ENCODE data around the gene LIPC.

Gene LIPC

GRCh38 chr15:58568157-58568571 lies 136.4 kb downstream of the LIPC start:
- peaks cover 0 to 4% of the 10 kb centered on the region in 2 donors for H3K9me3 ChIP-seq (ENCODE audit: control insufficient read depth in 1 of 2, low read length in 2 of 2)
- no peaks in the 10 kb centered on the region for H3K27me3 ChIP-seq (ENCODE audit: low read depth, low read length)
- H3K4me3 ChIP-seq (ENCODE audit: low read depth in 1 of 2, low read length in 2 of 2): no peak overlapping the region
- H3K4me1 ChIP-seq (ENCODE audit: control insufficient read depth in 1 of 2, insufficient read depth in 2 of 2, low read length in 2 of 2): no peaks in the 10 kb centered on the region
- H3K27ac ChIP-seq (ENCODE audit: low read length): no peak overlapping the region
- no peaks in the 10 kb centered on the region for H3K36me3 ChIP-seq (ENCODE audit: control insufficient read depth in 1 of 2, insufficient read depth in 2 of 2, low read length in 2 of 2)

GRCh38 chr15:58569455-58569854 lies 137.7 kb downstream of the LIPC start:
- Histone ChIP-seq H3K27ac (ENCODE audit: low read length) (no peak overlapping the region), H3K27me3 (ENCODE audit: low read depth, low read length) (no peaks in the 10 kb centered on the region), H3K4me3 (ENCODE audit: low read depth in 1 of 2, low read length in 2 of 2) (no peak overlapping the region), H3K4me1 (ENCODE audit: control insufficient read depth in 1 of 2, insufficient read depth in 2 of 2, low read length in 2 of 2) (no peaks in the 10 kb centered on the region), H3K36me3 (ENCODE audit: control insufficient read depth in 1 of 2, insufficient read depth in 2 of 2, low read length in 2 of 2) (no peaks in the 10 kb centered on the region), H3K9me3 (ENCODE audit: control insufficient read depth in 1 of 2, low read length in 2 of 2) (peaks cover 0 to 4% of the 10 kb centered on the region in 2 donors)

GRCh38 chr15:58571491-58571890 lies 139.7 kb downstream of the LIPC start:
- no peaks in the 10 kb centered on the region for H3K4me1 ChIP-seq (ENCODE audit: control insufficient read depth in 1 of 2, insufficient read depth in 2 of 2, low read length in 2 of 2)
- no peak overlapping the region for H3K27ac ChIP-seq (ENCODE audit: low read length)
- peaks cover 0 to 4% of the 10 kb centered on the region in 2 donors for H3K9me3 ChIP-seq (ENCODE audit: control insufficient read depth in 1 of 2, low read length in 2 of 2)
- no peaks in the 10 kb centered on the region for H3K36me3 ChIP-seq (ENCODE audit: control insufficient read depth in 1 of 2, insufficient read depth in 2 of 2, low read length in 2 of 2)
- no peak overlapping the region for H3K4me3 ChIP-seq (ENCODE audit: low read depth in 1 of 2, low read length in 2 of 2)
- H3K27me3 ChIP-seq (ENCODE audit: low read depth, low read length): no peaks in the 10 kb centered on the region

- Histone ChIP-seq H3K27ac (ENCODE audit: low read length) (no peak overlapping the region), H3K36me3 (ENCODE audit: control insufficient read depth in 1 of 2, insufficient read depth in 2 of 2, low read length in 2 of 2) (no peaks in the 10 kb centered on the region), H3K4me1 (ENCODE audit: control insufficient read depth in 1 of 2, insufficient read depth in 2 of 2, low read length in 2 of 2) (no peaks in the 10 kb centered on the region)
Measured at GRCh38 chr15:58572521-58572920, 140.7 kb downstream of the LIPC start.

GRCh38 chr15:58573270-58573669 lies 141.5 kb downstream of the LIPC start:
- no peaks in the 10 kb centered on the region for H3K4me1 ChIP-seq (ENCODE audit: control insufficient read depth in 1 of 2, insufficient read depth in 2 of 2, low read length in 2 of 2)
- H3K9me3 ChIP-seq (ENCODE audit: control insufficient read depth in 1 of 2, low read length in 2 of 2): peaks cover 0 to 4% of the 10 kb centered on the region in 2 donors
- no peak overlapping the region for H3K4me3 ChIP-seq (ENCODE audit: low read depth in 1 of 2, low read length in 2 of 2)
- H3K27ac ChIP-seq (ENCODE audit: low read length): no peak overlapping the region
- H3K36me3 ChIP-seq (ENCODE audit: control insufficient read depth in 1 of 2, insufficient read depth in 2 of 2, low read length in 2 of 2): no peaks in the 10 kb centered on the region
- H3K27me3 ChIP-seq (ENCODE audit: low read depth, low read length): no peaks in the 10 kb centered on the region

More at GRCh38 chr15:58572521-58572920, 140.7 kb downstream of the LIPC start:
- Histone ChIP-seq H3K4me3 (ENCODE audit: low read depth in 1 of 2, low read length in 2 of 2) (no peak overlapping the region), H3K27me3 (ENCODE audit: low read depth, low read length) (no peaks in the 10 kb centered on the region), H3K9me3 (ENCODE audit: control insufficient read depth in 1 of 2, low read length in 2 of 2) (peaks cover 0 to 4% of the 10 kb centered on the region in 2 donors)

DNA sequence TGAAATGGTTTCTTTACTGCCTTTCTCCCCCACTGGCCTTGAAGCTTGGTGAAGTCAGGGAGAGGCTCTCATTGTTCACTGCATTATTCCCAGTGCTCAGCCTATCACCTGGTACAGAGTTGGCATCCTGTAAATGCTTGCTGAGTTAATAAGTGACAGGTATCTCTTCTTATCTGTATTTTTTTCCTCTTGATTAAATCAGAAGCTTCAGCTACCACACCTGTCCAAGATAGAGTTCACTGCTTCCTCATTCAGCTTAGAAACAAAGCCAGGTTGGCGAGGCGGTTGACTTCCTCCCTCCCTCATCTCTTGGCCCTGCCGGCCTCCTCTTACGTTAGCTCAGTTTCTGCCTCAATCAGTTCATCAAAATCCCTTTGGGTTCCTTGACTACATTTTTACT lies 142.8 kb downstream of the LIPC start:
- Histone ChIP-seq H3K27me3 (ENCODE audit: low read depth, low read length) (no peaks in the 10 kb centered on the region), H3K36me3 (ENCODE audit: control insufficient read depth in 1 of 2, insufficient read depth in 2 of 2, low read length in 2 of 2) (no peaks in the 10 kb centered on the region), H3K9me3 (ENCODE audit: control insufficient read depth in 1 of 2, low read length in 2 of 2) (peaks cover 0 to 3% of the 10 kb centered on the region in 2 donors), H3K4me3 (ENCODE audit: low read depth in 1 of 2, low read length in 2 of 2) (no peak overlapping the region), H3K27ac (ENCODE audit: low read length) (no peak overlapping the region), H3K4me1 (ENCODE audit: control insufficient read depth in 1 of 2, insufficient read depth in 2 of 2, low read length in 2 of 2) (no peaks in the 10 kb centered on the region)

- no peaks in the 10 kb centered on the region for H3K27me3 ChIP-seq (ENCODE audit: low read depth, low read length)
- no peak overlapping the region for H3K27ac ChIP-seq (ENCODE audit: low read length)
- no peaks in the 10 kb centered on the region for H3K36me3 ChIP-seq (ENCODE audit: control insufficient read depth in 1 of 2, insufficient read depth in 2 of 2, low read length in 2 of 2)
- no peaks in the 10 kb centered on the region for H3K4me1 ChIP-seq (ENCODE audit: control insufficient read depth in 1 of 2, insufficient read depth in 2 of 2, low read length in 2 of 2)
- no peaks in the 10 kb centered on the region for H3K9me3 ChIP-seq (ENCODE audit: control insufficient read depth in 1 of 2, low read length in 2 of 2)
- no peak overlapping the region for H3K4me3 ChIP-seq (ENCODE audit: low read depth in 1 of 2, low read length in 2 of 2)
Measured at GRCh38 chr15:58575045-58575786, 143.4 kb downstream of the LIPC start.

DNA sequence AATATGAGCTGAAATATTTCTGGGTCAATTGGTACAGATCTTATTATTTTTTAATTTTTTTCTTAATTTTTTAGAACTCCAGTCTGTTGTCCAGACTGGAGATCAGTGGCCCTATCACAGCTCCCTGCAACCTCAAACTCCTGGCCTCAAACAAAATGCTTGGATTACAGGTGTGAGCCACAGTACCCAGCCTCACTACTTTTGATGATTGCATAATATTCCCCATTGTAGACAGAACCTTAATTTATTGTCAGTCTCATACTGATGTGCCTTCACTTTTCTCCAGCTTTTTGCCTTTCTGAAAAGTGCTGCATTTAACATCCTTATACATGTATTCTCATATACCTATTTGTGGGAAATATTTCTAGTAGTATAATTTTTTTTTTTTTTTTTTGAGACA lies 144.9 kb downstream of the LIPC start:
- no peaks in the 10 kb centered on the region for H3K36me3 ChIP-seq (ENCODE audit: control insufficient read depth in 1 of 2, insufficient read depth in 2 of 2, low read length in 2 of 2)
- H3K9me3 ChIP-seq (ENCODE audit: control insufficient read depth in 1 of 2, low read length in 2 of 2): no peaks in the 10 kb centered on the region
- H3K27me3 ChIP-seq (ENCODE audit: low read depth, low read length): no peaks in the 10 kb centered on the region
- no peak overlapping the region for H3K27ac ChIP-seq (ENCODE audit: low read length)
- no peak overlapping the region for H3K4me3 ChIP-seq (ENCODE audit: low read depth in 1 of 2, low read length in 2 of 2)
- H3K4me1 ChIP-seq (ENCODE audit: control insufficient read depth in 1 of 2, insufficient read depth in 2 of 2, low read length in 2 of 2): no peaks in the 10 kb centered on the region

- Histone ChIP-seq H3K9me3 (ENCODE audit: control insufficient read depth in 1 of 2, low read length in 2 of 2) (peaks cover 3 to 9% of the 10 kb centered on the region in 2 donors), H3K4me3 (ENCODE audit: low read depth in 1 of 2, low read length in 2 of 2) (no peak overlapping the region), H3K36me3 (ENCODE audit: control insufficient read depth in 1 of 2, insufficient read depth in 2 of 2, low read length in 2 of 2) (no peaks in the 10 kb centered on the region), H3K27ac (ENCODE audit: low read length) (no peak overlapping the region), H3K27me3 (ENCODE audit: low read depth, low read length) (no peaks in the 10 kb centered on the region), H3K4me1 (ENCODE audit: control insufficient read depth in 1 of 2, insufficient read depth in 2 of 2, low read length in 2 of 2) (no peaks in the 10 kb centered on the region)
Measured at GRCh38 chr15:58582160-58582559, 150.4 kb downstream of the LIPC start.

- Histone ChIP-seq H3K9me3 (ENCODE audit: control insufficient read depth in 1 of 2, low read length in 2 of 2) (peaks cover 3 to 9% of the 10 kb centered on the region in 2 donors), H3K27ac (ENCODE audit: low read length) (no peak overlapping the region), H3K27me3 (ENCODE audit: low read depth, low read length) (no peaks in the 10 kb centered on the region), H3K4me3 (ENCODE audit: low read depth in 1 of 2, low read length in 2 of 2) (no peak overlapping the region), H3K36me3 (ENCODE audit: control insufficient read depth in 1 of 2, insufficient read depth in 2 of 2, low read length in 2 of 2) (no peaks in the 10 kb centered on the region), H3K4me1 (ENCODE audit: control insufficient read depth in 1 of 2, insufficient read depth in 2 of 2, low read length in 2 of 2) (no peaks in the 10 kb centered on the region)
Measured at GRCh38 chr15:58583171-58583908, 151.5 kb downstream of the LIPC start.

GRCh38 chr15:58584789-58585461 lies 153.1 kb downstream of the LIPC start:
- no peaks in the 10 kb centered on the region for H3K4me1 ChIP-seq (ENCODE audit: control insufficient read depth in 1 of 2, insufficient read depth in 2 of 2, low read length in 2 of 2)
- H3K27me3 ChIP-seq (ENCODE audit: low read depth, low read length): no peaks in the 10 kb centered on the region

More at GRCh38 chr15:58584789-58585461, 153.1 kb downstream of the LIPC start:
- H3K4me3 ChIP-seq (ENCODE audit: low read depth in 1 of 2, low read length in 2 of 2): no peak overlapping the region
- H3K36me3 ChIP-seq (ENCODE audit: control insufficient read depth in 1 of 2, insufficient read depth in 2 of 2, low read length in 2 of 2): no peaks in the 10 kb centered on the region
- H3K27ac ChIP-seq (ENCODE audit: low read length): no peak overlapping the region
- H3K9me3 ChIP-seq (ENCODE audit: control insufficient read depth in 1 of 2, low read length in 2 of 2): peaks cover 3 to 9% of the 10 kb centered on the region in 2 donors
